Kidney glomerular epithelial cell (primary cell): ENCODE measurements around the gene LDB1.

Experiments used
- DNase-seq: peaks from one replicate; lab custom pipeline; 2025; lab: John Stamatoyannopoulos, UW

The LDB1 gene, protein sequence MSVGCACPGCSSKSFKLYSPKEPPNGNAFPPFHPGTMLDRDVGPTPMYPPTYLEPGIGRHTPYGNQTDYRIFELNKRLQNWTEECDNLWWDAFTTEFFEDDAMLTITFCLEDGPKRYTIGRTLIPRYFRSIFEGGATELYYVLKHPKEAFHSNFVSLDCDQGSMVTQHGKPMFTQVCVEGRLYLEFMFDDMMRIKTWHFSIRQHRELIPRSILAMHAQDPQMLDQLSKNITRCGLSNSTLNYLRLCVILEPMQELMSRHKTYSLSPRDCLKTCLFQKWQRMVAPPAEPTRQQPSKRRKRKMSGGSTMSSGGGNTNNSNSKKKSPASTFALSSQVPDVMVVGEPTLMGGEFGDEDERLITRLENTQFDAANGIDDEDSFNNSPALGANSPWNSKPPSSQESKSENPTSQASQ

DNA sequence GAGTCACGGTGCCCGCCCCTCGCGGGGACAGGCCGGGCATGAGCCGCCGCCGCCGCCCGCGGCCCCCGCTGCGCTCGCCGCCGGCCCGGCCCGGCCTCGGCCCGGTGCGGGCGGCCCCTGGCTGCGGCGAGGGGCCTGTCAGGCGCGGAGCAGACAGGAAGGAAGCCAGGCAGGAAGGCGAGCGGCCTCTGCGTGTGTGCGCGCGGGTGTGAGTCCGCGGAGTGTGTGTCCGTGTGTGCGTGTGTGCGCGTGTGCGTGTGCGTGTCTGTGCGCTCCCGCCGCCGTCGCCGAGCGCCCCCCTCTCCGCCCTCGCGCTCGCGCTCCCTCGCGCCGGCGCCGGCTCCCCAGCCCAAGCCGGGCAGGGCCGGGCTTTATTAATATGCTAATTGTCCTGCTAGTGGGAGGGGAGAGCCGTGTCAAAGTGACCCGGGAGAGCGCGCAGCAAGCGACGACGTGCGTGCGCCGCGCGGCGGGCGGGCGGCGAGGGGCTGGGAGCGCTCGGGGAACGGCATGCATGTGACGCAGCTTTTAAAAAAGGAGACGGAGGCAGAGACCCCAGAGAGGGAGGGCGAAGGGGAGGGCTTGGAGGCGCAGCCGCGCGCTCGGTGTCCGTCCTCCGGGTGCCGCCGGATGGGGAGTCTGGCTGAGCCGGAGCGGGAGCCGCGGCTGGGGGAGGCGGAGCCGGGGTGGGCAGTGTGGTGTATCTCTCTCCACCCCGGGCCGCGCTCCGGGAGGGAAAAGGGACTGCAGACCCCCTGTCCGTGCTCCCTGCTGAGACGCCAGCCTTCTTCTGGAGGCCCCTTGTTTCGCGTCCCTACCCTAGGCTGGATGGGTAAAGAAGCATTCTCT is at the start of gene LDB1:
TSS of gene LDB1 (minus strand) at position 227 of the 849 bp plus-strand sequence. CDS start 258 bp downstream, outside the sequence.
- DNase-seq, result peak; percentile 69

DNA sequence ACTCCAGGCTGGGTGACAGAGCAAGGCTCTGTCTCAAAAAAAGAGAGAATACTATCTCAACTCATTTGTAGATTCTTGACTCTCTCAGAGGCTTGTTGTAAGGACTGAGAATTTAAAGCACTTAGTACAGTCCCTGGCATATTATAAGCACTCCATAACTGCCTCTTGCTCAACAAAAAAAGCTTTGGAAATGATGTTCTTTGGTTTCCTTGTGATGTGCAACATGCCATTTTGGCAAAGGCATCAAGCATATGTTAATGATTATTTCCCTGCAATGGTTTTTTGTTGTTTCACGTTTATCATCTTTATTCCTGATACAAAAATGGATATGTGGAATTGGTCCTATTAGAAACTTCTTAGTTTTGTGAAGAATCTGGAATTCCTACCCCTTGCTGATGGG is 47.7 kb upstream of the LDB1 start:
- no peak for DNase-seq

DNA sequence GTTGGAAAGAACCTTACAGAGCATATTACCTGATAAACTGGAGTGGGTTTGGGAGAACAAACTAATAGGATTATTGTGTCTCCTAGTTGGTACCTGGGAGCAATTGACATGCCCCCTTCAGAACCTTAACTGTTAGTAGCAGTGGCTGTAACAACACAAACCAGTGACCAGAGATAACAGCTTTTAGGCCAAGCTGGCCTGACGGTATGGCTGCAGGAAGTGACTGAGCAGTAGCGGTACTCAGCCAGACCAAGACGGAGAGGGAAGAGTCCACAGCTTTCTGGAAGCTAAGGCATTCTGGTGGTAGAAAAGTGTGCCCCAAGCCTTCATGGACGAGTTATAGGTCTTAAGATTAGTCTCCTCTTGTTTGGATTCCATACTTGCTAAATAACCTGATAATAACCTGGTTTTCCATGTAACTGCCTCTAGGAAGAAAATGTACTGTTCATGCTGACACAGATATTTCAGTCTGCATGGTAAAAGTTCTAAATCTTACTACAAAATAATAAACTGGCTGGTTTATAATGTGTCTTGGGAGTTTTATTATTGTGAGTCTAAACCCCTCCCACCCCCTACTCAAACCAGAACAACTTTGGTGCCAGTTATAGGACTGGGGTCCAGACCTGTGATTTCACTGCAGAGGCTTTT is 43.3 kb upstream of the LDB1 start:
- DNase-seq, result no peak

DNA sequence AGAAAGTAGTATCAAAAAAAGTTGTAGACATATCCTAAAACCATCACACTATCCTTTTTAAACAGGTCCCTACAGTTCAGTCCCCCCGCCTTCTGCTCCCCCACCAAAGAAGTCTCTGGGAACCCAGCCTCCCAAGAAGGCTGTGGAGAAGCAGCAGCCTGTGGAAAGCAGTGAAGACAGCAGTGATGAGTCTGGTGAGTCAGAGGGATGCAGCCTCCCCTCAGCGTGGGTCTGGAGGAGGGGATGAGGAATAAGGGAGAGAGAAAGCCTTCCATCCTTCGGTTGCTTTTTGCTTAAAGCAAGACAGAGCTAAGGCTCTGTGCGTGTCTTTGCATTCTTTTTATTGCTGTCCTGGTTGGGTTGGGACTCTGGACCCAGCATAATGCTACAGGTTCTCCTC is 39.7 kb upstream of the LDB1 start:
- no peak for DNase-seq

DNA sequence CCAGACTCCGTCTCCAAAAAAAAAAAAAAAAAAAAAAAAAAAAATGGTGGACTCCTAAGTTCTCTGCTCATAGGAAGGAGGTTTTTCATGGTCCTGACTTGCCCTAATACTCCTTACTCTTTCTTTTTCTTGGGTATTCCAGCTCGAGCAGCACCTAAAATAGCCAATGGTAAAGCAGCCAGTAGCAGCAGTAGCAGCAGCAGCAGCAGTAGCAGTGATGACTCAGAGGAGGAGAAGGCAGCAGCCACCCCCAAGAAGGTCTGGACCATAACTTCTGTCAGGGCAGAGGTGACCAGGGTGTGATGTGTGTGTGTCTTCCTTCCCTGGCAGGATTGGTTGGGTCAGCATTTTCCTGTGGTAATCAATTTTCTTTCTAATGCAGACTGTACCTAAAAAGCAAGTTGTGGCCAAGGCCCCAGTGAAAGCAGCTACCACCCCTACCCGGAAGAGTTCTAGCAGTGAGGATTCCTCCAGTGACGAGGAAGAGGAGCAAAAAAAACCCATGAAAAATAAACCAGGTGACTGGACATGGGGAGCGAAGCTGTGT is 39.0 kb upstream of the LDB1 start:
- DNase-seq, result no peak

DNA sequence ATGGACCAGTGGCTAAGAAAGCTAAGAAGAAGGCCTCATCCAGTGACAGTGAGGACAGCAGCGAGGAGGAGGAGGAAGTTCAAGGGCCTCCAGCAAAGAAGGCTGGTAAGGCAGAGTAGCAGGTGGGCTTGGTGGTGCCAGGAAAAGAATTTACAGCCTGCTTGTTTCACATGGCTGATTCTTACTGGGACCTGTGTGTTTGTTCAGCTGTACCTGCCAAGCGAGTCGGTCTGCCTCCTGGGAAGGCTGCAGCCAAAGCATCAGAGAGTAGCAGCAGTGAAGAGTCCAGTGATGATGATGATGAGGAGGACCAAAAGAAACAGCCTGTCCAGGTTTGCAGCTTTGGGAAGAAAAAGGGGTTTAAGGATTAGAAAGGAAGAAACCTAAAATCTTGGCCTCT is 37.1 kb upstream of the LDB1 start:
- DNase-seq, result no peak

DNA sequence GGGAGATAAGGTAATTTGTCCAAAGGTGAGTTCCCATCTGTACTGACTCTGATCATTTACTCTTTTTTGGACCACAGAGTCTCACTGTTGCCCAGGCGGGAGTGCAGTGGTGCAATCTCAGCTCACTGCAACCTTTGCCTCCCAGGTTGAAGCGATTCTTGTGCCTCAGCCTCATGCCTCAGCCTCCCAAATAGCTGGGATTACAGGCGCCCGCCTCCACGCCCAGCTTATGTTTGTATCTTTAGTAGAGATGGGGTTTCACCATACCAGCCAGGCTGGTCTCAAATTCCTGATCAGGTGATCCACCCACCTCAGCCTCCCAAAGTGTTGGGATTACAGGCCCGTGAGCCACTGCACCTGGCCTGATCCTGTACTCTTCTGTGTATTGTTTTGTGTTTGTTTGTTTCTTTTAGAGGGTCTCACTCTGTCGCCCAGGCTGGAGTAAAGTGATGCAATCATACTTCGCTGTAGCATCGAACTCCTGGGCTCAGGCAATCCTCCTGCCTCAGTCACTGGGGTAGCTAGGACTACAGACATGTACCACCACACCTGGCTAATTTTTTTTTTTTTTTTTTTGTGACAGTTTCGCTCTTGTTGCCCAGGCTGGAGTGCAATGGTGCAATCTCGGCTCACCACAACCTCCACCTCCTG is 34.4 kb upstream of the LDB1 start:
- no peak for DNase-seq

DNA sequence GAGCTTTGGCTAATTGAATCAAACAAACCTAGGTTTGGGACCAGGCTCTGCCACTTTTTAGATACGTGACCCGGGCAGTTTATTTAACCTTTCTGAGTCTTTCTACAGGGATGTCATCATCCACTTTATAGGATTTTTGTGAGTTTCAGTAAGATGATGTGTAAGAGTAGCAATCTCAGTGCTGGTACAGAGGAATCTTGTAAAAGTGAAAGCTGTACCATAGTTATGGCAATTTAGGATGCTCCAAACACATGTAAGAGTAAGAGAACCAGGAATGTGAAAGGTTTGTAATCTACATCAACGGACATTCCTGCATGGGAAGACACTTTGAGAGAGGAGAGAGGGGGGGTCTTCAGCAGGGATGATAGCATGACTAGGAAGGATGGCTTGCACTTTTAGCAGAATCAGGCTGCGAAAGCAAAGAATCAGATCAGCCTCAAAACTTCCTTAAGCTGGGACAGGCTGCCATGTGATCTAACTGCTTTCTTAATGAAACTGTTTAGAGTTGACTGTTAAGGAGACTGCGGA is 33.0 kb upstream of the LDB1 start:
- DNase-seq, result no peak

DNA sequence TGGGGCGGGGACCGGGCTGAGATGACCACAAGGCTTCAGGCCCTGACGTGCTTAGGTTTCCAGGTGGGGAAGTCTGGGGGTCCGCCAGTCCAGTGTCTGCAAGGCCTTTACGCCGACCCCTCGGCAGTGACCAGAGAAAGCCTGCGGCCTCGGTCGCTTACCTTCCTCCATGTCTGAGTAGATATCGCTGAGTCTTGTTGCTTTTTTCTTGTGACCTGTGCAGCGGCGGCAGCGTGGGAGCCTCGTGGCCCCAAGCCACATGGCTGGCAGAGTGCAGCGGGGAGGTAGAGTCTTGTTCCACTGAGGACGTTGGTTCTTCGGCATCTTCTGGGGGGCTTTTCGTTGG is 32.4 kb upstream of the LDB1 start:
- DNase-seq, result no peak

DNA sequence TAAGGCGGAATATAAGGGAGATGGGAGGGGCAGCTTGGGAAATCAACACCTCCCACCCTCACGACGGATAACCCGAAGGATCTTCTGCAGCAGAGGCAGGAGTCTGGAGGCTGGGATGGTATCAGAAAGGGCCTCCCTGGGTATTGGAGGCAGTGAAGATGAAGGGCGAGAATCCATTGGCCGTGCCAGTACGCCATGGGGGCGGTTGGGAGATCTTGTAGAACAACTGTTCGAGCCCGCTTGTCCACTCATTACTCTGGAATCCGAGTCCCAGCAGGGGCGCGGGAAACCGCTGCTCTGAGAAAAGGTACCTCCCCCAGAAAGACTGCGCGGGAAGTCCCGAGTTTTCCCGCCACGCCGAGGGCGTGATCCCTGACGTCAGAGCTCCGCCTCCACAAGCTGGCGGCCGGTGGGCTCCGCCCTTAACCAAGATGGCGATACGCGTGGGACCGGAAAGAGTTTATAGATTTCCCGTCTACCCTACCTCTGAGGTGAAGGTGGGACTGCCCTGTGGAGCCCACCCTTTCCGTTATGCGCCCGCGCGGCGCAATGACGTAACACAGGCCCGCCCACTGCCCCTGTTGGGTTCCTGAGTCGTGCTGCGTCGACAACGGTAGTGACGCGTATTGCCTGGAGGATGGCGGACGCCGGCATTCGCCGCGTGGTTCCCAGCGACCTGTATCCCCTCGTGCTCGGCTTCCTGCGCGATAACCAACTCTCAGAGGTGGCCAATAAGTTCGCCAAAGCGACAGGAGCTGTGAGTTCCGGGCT is 31.8 kb upstream of the LDB1 start, which contains the start of gene NOLC1:
TSS of gene NOLC1 (plus strand) at position 616 of the 771 bp plus-strand sequence. CDS start at position 638, 22 bp downstream.
- DNase-seq, result peak; percentile 95

DNA sequence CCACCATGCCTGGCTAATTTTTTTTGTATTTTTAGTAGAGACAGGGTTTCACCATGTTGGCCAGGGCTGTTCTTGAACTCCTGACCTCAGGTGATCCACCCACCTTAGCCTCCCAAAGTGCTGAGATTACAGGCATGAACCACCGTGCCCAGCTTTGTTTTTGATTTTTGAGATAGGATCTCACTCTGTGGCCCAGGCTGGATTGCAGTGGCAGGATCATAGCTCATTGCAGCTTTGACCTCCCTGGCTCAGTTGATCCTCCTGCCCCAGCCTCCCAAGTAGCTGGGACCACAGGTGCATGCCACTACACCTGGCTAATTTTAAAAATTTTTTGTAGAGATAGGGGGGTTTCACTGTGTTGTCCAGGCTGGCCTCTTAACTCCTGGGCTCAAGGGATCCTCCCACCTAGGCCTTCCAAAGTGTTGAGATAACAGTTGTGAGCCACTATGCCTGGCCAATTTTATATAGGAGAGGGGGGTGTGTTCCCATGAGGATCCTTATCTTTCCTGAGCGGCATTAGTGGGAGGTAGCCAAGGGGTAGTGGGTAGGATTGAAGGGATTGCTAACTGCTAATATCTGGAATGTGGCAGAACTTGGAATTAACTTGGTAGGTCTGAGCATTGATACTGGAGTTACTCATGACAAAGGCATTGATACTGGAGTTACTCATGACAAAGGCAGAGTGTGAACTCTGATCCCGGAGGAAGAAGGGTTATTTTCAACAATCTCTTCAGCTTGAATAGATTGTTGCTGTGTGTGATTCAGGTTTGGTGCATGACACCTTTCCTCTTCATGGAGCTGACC is 31.0 kb upstream of the LDB1 start:
- peak; percentile 55 for DNase-seq

DNA sequence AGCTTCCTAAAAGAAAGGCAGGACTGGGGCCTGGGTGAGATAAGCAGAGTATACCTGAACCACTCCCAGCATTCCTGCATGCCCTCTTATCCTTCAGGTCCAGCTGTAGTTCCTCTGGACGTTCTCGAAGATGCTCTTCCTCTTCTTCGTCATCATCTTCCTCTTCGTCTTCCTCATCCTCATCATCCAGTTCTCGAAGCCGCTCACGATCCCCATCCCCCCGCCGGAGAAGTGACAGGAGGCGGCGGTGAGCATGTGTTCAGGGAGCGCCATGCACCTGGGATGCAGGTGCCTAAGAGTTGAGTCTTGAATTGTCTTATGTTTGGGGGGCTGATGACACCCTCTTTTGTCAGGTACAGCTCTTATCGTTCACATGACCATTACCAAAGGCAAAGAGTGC is 28.1 kb upstream of the LDB1 start:
- no peak for DNase-seq

DNA sequence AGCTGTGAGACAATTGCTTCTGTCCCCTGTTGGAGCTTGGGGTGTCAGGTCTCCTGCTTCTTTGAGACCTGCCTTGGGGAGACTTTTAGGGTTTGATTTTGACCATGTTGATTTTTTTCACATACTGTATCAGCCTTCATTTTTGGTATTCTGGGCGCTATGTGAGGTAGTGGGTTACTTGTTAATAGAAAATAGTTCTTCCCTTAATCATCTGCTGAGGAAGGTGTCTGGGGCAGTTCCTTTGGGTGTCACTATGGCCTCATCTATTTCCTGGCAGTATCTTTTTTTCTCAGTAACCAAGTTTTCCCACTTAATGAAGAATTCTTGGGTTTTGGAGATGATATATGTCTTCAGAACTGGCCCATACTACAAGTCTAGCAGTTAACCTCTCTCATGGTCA is 27.4 kb upstream of the LDB1 start:
- peak; percentile 17 for DNase-seq

DNA sequence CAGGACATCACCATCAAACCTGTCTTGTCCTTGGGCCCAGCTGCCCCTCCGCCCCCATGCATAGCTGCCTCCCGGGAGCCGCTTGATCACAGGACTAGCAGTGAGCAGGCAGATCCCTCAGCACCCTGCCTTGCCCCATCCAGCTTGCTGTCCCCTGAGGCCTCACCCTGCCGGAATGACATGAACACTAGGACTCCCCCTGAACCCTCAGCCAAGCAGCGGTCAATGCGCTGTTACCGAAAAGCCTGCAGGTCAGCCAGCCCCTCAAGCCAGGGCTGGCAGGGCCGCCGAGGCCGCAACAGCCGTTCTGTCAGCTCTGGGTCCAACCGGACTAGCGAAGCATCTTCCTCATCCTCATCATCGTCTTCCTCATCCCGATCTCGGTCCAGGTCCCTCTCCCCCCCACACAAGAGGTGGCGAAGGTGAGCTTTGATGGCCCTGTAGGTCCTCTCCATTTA is 26.8 kb upstream of the LDB1 start:
- DNase-seq, result no peak

DNA sequence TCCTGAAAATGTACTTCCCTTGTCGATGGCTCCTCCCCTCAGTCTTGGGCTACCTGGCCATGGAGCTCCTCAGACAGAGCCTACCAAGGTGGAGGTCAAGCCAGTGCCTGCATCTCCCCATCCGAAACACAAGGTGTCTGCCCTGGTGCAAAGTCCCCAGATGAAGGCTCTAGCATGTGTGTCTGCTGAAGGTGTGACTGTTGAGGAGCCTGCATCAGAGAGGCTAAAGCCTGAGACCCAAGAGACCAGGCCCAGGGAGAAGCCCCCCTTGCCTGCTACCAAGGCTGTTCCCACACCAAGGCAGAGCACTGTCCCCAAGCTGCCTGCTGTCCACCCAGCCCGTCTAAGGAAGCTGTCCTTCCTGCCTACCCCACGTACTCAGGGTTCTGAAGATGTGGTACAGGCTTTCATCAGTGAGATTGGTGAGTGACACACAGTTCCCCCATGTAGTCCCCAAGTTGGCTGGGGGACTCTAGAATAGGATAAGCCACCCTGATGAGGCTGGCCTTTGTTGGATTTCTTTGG is 21.5 kb upstream of the LDB1 start:
- DNase-seq, result no peak

DNA sequence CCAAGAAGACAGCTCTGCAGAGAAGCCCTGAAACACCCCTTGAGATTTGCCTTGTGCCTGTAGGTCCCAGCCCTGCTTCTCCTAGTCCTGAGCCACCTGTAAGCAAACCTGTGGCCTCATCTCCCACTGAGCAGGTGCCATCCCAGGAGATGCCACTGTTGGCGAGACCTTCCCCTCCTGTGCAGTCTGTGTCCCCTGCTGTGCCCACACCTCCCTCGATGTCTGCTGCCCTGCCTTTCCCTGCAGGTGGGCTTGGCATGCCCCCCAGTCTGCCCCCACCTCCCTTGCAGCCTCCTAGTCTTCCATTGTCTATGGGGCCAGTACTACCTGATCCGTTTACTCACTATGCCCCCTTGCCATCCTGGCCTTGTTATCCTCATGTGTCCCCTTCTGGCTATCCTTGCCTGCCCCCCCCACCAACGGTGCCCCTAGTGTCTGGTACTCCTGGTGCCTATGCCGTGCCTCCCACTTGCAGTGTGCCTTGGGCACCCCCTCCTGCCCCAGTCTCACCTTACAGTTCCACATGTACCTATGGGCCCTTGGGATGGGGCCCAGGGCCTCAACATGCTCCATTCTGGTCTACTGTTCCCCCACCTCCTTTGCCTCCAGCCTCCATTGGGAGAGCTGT is 20.9 kb upstream of the LDB1 start:
- no peak for DNase-seq

DNA sequence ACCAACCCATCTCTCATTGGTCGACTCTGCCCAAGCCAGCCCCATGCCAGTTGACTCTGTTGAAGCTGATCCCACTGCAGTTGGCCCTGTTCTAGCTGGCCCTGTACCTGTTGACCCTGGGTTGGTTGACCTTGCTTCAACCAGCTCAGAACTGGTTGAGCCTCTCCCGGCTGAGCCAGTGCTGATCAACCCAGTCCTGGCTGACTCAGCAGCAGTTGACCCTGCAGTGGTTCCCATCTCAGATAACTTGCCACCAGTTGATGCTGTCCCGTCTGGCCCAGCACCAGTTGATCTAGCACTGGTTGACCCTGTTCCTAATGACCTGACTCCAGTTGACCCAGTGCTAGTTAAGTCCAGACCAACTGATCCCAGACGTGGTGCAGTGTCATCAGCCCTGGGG is 20.1 kb upstream of the LDB1 start:
- DNase-seq, result no peak

DNA sequence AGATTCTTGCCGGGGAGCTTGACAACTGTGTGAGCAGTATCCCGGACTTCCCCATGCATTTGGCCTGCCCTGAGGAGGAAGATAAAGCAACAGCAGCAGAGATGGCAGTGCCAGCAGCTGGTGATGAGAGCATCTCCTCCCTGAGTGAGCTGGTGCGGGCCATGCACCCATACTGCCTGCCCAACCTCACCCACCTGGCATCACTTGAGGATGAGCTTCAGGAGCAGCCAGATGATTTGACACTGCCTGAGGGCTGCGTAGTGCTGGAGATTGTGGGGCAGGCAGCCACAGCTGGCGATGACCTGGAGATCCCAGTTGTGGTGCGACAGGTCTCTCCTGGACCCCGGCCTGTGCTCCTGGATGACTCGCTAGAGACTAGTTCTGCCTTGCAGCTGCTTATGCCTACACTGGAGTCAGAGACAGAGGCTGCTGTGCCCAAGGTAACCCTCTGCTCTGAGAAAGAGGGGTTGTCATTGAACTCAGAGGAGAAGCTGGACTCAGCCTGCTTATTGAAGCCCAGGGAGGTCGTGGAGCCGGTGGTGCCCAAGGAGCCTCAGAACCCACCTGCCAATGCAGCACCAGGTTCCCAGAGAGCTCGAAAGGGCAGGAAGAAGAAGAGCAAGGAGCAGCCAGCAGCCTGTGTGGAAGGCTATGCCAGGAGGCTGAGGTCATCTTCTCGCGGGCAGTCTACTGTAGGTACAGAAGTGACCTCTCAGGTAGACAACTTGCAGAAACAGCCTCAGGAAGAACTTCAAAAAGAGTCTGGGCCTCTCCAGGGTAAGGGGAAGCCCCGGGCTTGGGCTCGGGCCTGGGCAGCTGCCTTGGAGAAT is 19.3 kb upstream of the LDB1 start:
- no peak for DNase-seq
